Medulla oblongata (tissue), 1 donor: ENCODE measurements around the gene PITPNM3.
"Not testable (repeated sequence)": the region's sequence is repeated elsewhere in the genome, so short reads cannot be mapped to it uniquely, and the experiment has no call there.

Experiments used
- DNase-seq: peaks from one replicate; pipeline ENCODE4 v3.0.0-alpha.2; 2015; ENCODE audit errors: extremely low spot score

The PITPNM3 gene

DNA sequence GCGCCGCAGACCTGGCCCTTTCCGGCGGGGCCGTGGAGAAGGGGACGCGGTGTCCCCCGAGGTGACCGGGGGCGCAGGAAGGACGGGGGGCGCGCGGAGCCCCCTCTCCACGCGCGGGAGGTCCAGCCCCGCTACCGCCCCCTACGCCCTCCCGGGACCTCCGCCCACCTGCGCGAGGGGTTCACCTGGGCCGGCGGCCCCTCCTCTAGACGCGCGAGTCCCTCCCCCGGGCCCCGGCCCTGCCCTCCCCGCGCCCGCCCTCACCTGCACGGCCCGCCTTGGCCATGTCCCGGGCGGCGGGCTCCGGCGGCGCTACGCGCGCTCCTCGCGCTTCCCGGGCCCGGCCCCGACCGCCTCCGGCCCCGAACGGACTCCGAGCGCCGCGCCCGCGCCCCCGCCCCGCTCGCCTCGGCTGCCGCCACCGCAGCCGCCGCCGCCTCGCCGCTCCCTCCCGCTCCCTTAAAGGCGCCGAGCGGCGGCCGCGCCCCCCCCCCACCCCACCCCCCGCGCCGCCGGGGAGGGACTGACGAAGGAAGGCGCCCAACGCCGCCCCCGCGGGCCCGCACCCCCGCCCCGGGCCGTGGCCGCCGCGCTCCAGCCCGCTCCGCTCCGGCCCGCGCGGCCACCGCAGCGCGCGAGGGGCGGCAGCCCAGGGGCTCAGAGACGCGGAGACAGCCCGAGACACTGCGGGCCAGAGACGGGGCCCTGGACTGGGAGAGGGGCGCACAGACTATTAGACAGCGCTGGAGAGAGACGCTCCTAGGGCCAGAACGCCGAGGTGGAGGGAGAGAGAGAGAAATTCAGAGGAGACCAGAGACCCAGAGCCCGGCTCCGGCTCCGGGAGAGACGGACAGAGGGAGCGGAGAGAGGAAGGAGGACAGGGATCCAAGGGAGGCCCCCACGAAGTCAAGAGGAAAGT, at the start of gene PITPNM3:
PITPNM3 (minus strand) TSS at position 435 of the 919 bp plus-strand sequence; CDS start at position 286, 149 bp downstream.
- no peak for DNase-seq

DNA sequence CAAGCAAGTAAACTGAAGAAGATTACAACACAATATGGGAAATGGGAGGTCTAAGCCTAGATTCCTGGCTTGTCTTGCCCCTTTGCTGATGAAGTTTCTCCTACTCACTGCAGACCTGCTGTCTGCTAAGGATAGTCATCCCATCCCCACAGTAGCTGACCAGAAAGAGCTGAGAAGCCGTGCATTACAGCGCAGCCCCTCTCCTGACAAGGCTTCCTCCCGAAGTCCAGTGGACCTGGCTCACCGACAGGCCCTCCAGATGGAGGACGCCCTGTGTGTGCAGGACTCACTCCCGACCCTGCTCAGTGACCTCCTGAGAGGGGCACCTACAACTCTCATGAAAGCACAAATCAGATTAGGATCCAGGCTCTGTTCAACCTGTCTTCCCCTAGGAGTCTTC, 48.8 kb upstream of the PITPNM3 start:
- DNase-seq: no peak

DNA sequence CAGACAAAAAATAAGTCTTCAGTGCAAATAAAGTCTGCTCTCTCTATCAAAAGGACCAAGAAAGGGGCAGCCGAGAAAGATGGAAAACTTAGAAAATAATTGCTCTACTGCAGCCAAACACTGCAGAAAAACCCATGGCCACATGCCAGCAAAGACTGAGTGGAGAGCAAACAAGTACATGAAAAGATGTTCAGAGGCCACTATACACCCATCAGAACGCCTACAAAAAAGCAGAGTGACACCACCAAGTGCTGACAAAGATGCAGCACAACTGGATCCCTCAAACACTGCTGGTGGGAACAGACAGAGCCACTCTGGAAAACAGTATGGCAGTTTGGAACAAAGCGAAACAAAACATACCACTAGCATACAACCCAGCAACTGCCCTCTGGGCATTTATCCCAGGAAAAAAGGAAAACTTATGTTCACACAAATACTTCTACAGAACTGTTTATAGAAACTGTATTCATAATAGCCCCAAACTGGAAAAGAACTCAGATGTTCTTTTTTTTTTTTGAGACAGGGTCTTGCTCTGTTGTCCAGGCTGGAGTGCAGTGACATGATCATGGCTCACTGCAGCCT, 47.5 kb upstream of the PITPNM3 start:
- DNase-seq: peak; percentile 7

DNA sequence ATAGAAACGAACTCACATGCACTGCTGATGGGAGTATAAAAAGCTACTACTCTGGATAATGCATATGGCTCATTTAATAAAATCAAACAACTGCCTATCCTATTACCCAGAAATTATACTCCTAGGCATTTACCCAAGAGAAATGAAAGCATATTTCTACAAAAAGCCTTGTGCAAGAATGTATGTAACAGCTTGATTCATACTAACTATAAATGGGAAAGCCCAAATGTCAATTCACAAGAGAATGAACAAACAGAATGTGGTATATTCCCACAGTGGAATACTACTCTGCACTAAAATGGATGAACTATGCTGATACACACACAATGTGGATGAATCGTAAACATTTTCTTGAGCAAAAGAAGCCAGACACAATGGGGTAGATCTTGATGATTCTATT, 45.8 kb upstream of the PITPNM3 start:
- no peak for DNase-seq

DNA sequence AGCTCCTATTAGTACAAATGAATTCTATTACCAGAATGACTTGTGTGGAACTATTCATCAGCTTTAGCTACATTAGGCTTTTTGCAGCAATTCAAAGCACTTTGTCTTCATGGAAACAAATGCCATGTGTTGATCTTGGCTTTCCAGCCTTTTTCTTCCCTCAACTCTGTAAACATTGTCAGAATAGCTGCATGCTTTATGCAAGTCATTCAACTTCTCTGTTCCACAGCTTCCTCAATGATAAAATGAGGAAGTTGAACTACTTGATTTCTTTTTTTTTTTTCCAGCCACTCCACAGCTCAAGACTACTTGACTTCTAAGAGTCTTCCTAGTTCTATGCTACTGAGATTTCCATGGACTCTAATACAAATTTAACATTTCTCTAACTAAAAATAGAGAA, 43.0 kb upstream of the PITPNM3 start:
- DNase-seq: peak; percentile 86

DNA sequence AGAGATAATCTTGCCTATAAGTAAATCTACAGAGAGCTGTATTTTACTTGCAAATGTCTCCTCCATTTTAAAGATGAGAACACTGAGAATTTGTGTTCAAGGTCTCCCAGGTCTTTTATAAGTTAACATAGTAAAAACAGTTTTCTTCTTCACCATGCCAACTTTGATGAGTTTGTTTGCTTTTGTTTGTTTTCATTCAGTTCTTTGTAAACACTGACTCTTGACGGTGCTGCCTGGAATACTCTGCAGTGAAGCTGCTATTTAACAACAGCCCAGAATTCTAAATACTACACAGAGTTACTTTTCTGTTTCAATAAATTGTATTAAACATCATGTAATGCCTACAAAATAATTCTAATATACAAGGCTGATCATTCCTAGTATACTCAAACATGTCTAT, 41.4 kb upstream of the PITPNM3 start:
- no peak for DNase-seq

DNA sequence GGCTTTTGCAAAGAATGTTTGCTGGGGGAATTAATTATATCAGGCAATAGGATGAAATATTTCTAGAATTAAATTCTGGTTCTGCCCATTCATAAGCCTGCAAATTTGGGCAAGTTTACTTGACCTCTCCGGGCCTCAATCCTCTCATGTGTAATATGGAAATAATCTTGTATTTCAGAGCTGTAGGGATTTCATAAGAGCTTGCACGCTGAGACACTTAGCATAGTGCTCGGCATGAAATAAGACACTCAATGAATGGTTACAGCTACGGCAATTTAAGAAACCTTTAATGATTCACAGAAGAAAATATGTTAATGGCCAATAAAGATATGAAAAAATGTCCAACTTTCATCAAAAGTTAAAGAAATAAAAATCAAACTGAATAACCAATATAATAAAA, 40.6 kb upstream of the PITPNM3 start:
- no peak for DNase-seq

DNA sequence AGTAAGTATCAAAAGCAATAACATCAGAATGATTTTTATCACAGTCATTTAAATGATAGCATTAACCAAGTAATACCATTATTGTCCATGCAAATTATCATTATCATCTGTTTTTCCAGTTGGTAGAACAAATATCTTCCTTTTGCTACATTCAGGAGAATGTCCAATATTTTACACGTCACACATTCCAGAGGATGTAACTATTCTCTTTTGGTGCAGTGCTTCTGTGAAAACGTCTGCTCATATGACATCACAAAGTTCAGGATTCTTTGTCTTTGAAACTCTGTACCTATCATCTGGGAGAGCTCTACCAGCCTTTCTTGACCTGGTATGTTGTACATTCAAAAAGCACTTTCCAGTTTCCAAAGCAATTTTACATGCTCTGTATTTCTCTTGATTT, 40.2 kb upstream of the PITPNM3 start:
- no peak for DNase-seq

DNA sequence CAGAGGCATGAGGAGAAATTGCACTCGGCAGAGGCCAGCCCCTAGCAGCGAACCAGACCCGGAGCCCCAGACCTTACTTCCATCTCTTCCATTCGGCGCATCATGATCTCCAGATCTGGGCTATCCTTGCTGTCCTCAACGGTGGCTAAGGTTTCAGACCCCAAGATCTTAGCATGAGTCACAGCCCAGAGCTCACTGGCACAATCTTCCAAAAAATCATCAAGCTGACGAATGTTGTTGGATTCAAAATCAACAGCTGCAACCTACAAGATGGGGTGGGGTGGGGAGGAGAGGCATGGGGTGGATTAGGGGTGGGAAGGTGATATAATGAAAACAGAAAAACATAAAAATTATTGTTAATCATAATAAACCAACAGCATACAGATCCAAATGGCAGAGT, 39.7 kb upstream of the PITPNM3 start:
- DNase-seq: no peak

DNA sequence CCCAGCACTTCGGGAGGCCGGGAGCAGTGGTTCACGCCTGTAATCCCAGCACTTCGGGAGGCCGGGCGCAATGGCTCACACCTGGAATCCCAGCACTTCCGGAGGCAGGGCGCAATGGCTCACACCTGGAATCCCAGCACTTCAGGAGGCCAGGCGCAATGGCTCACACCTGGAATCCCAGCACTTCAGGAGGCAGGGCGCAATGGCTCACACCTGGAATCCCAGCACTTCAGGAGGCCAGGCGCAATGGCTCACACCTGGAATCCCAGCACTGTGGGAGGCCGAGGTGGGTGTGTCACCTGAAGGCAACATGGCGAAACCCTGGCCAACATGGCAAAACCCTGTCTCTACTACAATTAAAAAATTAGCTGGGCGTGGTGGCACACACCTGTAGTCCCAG, 37.0 kb upstream of the PITPNM3 start:
- DNase-seq: not testable (repeated sequence)

DNA sequence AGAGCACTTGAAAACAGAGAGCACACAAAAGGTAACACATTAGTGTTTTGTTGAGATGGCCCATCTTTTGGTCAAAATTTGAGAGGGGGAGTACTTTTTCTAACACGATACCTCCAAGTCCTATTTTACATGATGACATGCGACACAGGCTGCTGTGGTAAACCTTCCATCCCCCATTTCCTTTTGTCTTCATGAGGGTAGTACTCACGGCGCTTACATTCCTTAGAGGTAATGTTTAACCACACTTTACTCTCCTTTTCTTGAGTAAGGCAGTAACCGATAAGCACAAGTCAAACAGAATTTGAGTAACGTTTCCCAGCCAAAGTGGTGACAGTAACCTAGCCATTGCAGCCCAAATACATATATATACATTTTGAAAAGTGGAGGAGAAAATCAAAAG, 35.8 kb upstream of the PITPNM3 start:
- no peak for DNase-seq

DNA sequence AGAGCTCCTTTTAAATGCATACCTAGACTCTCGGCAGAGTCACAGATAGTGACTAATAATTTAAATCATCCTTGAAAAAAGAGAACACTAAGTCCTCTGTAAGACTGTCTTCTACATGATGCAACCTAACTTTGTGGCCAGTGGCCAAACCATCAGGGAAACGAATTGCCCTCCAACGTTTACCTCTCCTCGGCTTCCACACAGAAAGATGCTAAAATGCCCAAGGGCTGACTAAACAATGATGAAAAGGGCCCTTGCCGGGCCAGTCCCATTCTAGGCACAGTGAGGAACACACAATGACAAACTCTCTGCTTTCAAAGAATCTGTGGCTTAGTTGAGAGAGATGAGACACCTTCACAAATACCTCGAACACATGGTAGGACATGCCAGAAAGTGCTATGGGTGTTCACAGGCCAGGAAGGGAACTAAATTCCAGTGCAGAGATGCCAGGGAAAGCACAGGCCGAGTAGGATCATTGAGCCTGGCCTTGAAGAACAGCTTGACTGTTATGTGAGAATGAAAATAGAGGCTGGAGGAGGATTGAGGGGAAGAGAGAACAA, 35.3 kb upstream of the PITPNM3 start:
- DNase-seq: no peak

DNA sequence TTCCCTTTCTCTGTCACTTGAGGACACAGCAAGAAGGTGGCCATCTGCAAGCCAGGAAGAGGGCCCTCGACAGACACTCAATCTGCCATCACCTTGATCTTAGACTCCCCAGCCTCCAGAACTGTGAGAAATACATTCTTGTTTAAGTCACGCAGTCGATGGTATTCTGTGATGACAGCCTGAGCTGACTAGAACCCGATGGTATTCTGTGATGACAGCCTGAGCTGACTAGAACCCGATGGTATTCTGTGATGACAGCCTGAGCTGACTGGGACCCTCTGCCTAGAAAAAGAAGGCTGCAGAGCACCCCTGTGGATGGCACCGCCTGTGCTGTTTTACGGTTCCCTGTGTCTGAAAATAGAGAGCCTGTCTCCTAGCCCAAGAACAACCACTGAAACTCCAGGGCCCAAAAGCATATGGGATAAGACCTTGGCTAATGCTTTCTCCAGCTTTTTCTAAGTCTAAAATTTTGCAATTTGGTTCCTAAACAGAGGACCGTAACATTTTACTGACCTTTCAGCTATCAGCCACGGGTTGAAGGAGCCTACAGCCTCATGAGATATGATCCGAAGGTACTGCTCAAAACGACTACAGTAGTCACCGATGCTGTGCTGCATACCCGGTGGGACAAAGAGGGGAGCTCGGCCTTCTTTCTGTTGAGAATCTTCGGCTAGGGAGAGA, 33.1 kb upstream of the PITPNM3 start:
- DNase-seq: no peak

DNA sequence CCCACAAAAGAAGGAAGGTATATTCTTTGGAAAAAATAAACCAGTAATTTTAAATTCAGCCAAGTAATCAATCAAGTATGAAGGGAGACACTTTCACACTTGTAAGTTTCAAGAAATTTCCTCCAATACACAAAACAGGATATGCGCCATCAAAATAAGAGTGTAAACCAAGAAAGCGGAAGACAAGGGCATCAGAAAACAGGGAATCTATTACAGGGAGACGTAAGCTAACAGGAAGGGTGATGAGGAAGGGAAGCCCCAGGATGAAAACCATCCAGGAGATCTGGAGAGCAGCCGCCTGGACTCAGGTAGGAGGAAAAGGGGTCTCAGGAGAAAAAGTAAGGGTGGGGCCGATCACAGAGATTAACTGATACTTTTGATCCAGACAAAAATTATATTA, 31.8 kb upstream of the PITPNM3 start:
- no peak for DNase-seq

DNA sequence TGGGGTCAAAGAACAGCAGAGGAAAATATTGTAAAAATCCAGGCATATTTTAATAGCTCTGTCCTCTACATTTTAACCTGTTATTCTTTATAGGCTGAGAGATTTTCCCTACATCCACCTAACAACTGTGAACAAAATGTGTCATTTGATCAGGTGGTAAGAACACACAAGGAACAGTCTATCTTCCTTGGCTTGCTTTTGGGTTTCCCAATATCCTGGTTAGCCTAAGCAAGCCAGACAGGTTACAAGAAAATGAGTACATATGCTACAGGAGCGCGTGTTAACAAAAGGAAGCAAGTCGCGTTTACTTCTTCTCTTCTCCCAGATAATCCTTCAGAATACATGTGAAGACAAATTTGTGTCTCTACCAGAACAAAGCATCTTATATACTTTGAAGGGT, 31.0 kb upstream of the PITPNM3 start:
- no peak for DNase-seq

DNA sequence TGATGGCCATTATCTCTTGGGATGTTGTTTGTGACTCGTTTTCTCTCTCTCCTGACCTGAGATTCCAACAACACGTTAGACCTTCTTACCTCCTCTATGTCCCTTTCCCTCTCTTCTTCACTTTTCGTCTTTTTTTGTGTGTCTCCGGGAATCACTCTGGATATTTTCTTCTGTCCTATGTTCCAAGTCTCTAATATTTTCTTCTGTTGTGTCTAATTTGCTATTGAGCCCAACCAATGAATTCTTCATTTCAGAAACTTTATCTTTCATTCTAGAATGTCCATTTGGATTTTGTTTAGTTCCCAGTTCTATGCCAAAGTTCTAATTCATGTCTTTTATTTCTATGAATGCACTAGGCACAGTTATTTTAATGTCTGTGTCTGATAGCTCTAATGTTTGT, 27.1 kb upstream of the PITPNM3 start:
- DNase-seq: no peak

DNA sequence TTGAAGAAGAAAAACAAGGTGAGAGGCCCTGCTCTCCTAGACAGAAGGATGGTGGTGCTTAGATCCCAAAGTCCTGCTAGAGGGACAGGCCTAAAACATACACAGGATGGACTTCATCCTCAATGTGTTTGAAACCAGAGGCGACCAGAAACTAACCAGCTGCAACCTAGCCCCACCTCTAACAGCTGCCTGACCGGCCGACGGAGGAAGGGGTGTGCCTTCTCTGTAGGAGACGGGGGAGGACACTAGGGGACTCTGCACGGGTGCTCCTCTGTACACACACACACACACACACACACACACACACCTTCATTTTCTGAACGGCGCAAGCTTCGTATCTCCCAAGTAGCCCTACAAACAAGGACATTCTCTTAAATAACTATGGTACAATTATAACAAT, 24.3 kb upstream of the PITPNM3 start:
- no peak for DNase-seq

DNA sequence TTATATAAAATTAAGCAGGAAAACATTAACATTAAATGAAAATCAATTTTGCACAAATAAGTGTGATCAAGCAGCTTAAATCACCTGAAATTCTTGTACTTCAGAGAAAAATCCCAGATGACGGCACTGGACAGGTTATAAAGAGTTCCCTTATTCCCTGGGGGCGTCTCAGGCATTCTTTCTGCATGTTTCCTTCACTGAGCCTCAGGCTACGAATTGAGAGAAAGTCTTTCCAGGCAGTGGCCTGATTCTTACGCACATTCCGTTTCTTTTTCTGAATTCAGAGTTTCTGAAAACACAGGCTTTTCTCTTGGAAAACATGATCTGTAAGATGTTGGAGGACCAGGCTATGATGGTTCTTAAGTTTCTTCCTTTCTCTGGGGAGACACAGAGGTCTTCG, 22.1 kb upstream of the PITPNM3 start:
- DNase-seq: no peak

DNA sequence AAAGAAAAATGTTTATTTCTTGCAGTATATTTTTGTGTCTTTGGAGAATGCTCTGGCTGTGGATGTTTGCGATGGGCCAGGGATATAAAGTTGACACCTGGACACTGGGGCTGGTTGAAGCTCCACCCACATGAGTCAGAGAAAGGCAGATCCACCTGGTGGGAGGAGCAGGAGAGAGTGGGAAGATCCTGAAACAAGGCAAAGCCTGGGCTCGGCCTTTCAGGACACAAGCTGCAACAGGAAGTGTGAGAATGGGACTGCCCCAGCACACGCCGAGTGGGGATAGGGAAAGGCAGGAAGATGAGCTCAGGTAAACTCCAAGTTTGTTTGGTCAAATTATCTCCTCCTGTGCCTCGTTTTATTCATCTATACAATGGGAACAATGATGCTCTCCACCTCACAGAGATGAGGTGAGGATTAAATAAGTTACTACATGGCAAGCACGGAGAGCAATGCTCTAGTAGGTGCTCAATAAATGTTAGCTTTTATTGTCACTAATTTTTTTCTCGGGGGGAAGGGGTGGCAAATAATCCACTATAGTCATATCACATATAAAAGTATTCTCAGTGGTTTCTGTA, 21.4 kb upstream of the PITPNM3 start:
- DNase-seq: no peak

DNA sequence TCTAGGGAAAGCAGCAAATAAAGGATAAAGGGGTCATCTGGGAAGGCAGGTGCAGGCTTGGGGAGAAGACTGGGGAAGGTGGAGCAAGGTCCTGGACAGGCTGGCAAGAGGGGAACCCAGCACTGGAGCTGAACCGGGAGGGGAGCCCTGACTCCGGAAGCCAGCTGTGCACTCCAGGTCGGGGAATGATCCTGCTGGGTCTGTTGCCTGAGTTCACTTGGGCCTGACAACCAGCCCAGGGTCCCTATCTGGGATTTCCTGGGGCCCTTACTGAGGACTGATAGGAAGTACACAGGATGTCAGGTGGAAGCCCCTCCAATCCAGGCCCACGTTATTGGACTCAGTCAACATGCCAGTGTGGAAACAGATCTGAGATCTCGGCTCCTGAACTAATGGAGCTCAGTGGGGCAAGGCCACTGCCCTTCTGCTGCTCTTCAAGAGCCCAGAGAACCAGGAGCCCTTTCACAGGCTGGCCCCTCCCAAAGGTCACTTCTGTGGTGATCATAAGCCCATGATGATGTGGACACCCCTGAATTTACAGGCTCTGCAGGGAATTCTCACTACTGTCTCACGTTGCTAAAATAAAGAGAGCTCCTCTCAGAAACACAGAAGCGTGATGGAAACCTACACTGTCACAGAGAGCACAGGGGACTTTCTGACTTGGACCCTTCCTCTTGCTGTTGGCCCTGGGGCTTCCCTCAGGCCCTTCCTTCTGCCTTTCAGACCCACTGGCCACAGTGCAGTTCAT, 19.9 kb upstream of the PITPNM3 start:
- DNase-seq: no peak

DNA sequence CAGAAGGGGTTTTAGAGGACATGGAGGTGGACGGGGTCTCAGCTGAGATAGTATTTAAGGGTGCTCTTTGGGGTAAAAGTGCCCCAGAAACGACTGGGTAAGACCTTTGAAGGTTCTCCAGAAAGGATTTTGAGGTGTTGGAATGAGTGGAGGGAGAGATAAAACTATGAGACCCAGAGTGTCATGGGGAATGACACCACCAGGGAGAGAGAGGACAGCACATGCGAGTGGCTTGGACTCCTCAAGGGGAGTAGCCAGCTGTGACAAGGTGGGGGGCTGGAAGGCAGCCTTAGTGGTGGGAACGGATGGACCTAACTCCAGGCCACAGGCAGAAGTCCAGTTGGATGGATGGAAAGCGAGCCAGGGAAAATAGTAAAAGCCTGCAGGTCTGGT, 19.2 kb upstream of the PITPNM3 start:
- DNase-seq: no peak
